Urothelium cell line (cell line): Measurements from ENCODE around the gene PIEZO1.

Source experiments
- DNase-seq: peaks from one replicate; pipeline ENCODE4 v3.0.0; 2011; ENCODE audit warnings: low spot score, mixed read lengths
- FAIRE-seq: peaks from 2 replicates; lab custom pipeline; 2011; peaks lifted over from hg19 to GRCh38; lab: Jason Lieb, UNC

Gene PIEZO1

DNA sequence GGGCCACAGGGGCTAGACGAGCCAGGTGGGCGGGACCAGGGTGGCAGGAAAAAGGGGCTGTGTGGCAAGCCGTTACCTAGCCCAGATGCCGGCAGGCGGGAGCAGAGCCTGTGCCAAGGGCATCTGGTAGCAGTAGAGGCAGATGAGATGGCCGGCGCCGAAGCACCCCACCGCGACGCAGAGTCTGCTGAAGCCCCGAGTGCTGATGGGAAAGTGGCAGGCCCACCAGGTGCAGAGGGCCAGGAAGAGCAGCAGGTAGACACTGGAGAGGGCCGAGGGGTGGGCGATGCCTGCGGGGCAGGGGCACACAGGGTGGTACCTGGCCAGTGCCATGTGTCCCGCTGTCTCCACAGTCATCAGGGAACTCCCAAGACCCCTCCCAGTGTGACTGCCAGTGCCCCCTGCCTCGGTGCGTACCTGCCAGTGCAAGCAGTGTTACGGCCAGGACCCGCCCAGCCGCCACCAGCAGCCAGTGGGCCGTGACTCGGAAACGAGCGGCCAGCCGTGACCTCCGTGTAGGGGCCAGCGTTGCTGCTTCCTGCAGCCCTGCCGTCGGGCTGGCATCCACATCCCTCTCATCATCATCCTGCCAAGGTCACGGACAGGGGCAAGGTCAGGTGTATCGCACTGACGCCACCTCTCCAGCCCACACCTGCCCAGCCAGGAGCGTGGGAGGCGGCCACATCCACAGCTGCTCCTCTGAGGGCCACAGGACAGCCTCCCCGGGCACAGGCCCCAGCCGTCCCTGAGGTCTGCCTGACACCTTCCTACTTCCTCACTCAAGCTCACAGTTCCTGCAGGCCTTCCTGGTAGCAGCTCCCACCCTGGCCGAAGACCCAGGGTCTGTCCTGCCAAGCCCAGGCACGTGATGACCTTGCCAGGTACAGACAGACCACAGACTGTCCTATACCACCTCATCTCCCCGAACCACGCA, 46.6 kb downstream of the PIEZO1 start:
- DNase-seq (no peak), FAIRE-seq (no peak)

DNA sequence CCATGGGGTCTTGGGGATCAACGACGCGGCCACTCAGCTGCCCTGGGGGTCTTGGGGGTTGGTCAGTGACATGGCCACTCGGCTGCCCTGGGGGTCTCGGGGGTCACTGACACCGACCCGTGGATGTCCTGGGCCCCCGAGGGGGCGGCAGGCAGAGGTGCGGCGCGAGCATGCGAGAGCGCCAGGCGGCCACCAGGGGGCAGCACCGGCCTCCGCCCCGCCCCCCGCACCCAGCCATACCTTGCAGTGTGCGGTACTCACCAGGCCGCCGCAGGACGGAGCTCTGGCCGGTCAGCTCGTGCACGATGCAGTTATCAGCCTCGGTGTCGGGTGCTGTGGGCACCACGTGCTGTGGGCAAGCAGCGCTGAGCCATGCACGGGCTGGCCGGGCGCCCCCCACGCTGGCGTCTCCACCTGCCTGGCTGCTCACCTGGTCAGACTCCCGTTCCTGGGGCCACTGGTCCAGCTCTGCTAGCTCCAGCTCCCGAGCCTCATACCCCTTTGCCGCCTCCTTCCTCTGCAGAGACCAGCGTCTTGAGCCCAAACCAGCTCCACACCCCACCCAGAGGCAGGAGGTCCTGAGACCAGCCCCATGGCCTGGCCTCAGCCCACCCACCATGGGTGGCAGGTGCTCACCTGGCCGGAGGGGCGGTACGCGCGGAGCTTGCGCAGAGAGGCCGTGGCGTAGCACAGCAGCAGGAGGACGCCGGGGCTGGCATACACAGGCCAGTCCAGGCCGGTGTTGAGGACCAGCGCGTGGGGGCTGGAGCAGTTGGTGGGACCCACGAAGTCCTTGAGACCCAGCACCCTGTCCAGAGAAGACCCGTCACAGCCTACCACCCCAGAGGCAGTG, 47.5 kb downstream of the PIEZO1 start:
- peak; percentile 75 for FAIRE-seq
- DNase-seq = peak; percentile 83

DNA sequence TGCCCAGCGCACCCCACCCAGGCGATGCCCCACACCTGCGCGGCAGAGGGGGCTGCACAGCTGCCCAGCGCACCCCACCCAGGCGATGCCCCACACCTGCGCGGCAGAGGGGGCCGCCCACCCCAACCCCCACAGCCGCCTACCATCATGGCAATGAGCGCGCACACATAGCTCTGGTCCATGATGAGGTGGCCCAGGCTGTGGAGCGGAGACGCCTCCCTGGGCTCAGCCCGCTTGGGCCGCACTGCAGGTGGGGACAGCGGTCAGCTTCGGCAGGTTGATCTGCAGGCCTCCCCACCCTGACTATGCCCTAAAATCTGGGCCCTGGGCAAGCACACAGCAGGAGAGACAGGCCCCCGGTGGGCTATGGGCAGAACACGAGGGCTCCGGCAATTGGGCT, 48.5 kb downstream of the PIEZO1 start:
- DNase-seq = no peak
- FAIRE-seq = no peak

DNA sequence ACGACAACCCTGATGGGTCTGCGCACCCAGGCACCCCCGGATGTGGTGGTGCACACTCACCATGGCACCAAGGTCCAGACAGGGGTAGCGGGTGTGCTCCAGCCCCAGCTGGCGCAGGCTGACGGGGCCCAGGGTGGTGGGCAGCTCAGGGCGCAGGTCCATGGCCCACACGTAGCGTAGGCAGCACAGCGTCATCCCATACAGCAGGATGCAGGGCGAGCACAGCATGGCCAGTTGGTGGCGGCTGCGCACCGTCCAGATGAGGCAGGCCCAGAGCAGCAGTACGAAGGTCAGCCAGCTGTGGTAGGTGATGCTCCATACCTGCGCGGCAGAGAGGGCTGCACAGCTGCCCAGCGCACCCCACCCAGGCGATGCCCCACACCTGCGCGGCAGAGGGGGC, 48.9 kb downstream of the PIEZO1 start:
- DNase-seq (no peak), FAIRE-seq (no peak)

DNA sequence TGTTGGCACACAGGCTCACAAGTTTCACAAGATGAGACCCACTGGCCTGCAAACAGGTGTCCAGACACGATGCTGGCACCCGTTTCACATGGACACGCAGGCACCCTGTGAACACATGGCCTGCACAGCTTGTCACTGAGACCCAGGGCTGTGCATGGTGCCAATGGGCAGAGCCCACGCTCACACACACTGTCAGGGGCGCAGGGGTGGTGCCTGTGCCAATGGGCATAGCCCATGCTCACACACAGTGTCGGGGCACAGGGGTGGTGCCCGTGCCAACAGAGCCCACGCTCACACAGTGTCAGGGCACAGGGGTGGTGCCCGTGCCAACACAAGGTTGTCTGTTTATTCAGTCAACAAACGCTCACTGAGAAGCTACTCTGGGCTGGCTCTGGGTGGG, 49.4 kb downstream of the PIEZO1 start:
- FAIRE-seq (peak; percentile 27), DNase-seq (no peak)

DNA sequence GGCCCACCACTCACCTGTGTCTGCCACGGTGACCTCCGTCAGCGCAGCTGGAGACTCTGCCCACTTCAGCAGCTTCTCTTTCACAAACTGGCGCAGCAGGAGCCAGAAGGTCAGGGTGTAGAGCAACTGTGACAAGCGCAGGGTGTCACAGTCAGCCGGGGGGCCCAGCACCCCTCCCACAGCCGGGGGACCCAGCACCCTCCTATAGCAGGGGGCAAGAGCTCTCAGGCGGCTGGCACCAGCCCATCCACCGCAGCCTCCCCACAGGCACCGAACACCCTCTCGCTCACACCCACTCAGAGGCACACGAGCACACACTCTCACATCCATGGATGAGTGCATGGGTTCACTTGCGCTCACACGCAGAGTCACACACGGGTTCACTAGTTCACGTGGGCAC, 49.9 kb downstream of the PIEZO1 start:
- FAIRE-seq = no peak
- no peak for DNase-seq

DNA sequence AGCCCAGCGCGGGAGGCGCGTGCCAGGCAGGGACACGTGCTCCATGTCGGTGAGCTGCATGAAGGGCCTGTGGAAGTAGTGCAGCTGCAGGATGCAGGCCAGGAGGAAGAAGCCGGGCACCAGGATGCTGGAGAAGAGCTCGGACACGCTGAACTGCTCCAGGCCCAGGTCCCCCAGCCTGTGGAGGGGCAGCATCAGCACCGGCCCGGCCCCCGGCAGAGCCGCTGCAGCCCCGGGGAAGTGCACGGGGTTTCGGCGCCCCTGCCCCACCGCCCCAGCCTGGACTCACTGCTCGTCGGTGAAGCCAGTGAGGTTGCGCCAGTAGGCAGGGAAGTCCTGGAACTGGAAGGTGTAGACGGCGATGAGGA, 50.7 kb downstream of the PIEZO1 start:
- DNase-seq (no peak), FAIRE-seq (no peak)

DNA sequence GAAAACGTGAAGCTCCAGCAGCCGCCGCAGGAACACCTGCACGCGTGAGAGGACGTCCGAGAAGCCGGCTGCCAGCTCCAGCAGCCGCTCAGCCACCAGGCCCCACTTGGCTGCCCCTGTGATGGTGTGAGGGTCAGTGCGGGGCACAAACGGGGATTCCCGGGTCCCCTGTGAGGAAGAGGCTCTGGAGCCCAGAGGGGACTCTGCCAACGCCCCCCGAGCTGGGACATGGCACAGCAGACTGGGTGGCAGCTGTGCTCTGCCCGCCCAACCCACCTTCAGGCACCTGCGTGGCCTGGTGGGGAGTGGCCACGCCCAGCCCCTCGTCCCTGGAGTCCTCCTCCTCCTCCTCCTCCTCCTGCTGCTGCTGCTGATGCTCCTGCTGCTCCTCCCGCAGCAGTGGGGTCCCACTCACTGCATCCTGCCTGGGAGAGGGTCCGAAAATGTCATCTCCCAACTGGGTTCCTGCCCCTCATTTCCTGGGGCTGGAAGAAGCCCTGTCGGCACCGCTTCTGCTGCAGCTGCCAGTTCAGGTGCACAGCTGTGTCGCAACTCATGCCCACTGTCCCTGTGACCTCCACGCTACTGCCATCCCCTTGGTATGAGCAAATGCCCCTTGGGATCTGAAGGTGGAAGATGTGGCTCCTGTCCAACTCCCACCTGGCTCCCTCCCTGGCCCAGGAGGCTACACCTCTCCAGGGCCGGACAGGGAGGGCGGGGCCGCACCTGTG, 51.2 kb downstream of the PIEZO1 start:
- FAIRE-seq (no peak), DNase-seq (no peak)

DNA sequence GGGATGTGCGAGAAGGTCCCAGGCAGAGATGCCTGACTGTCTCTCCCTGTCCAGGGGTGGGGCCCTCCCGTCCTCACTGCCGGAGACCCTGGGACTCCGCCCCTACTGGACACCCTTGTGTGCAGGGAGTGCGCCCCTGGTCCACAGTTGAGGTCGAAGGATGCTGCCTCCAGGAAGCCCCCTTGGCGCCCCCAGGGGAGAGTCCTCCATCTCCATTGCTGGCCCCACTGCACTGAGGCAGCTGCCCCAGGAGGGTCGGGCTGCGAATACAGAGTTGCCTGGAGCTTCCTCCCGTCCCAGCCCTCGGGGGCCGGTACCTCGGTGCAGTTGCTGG, 52.1 kb downstream of the PIEZO1 start:
- DNase-seq (no peak), FAIRE-seq (no peak)

DNA sequence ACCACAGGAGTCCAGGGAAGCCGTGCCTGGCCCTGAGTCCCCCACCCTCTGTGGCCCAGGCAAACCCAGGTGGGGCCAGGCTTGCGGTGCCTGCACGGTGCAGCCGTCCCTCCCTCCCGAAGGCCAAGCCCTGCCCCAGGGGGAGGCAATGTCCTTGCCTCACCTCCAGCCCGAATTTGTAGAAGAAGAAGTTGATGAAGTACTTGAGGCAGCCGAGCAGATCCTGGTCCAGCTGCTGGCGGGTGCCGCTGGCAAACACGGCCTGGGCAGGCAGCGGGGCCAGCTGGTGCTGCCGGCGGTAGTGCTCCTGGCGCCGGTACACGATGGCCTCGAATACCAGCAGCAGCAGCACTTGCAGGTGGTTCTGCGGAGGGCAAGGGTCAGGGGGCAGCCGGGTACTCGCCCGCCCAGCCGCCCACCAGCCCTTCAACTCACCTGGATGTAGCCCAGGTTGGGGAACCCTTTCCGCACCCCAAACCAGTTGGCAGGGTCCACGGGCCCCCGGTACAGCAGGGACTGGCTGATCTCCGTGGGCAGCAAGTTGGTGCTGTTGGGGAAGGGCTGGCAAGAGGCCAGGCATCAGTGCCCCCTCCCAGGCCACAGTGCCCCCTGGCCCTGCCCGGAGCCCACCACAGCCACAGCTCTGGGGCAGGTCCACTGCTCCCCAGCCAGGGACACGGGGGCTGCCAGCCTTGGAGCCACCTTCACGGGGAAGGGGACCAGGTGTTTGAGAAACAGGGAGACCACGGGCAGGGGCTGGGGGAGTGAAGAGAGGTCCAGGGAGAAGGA, 52.7 kb downstream of the PIEZO1 start:
- DNase-seq (no peak), FAIRE-seq (no peak)

DNA sequence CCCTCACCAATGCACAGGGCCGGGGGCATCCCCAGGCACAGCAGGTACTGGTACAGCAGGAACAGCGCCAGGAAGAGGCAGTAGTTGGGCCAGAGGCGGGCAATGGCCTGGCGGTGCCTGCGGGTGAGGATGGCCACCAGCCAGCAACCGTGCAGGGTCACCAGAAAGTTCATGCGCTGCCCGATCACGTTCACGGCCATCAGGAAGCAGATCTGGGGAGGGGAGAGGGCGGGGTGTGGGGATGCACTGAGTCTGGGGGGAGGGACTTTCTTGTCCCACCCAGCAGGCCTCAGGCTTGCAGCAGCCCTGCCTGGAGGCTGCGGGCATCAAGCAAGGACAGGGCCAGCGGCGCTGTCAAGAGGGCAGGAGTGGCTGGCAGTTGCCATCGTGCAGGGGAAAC, 53.3 kb downstream of the PIEZO1 start:
- no peak for FAIRE-seq
- DNase-seq = peak; percentile 70

DNA sequence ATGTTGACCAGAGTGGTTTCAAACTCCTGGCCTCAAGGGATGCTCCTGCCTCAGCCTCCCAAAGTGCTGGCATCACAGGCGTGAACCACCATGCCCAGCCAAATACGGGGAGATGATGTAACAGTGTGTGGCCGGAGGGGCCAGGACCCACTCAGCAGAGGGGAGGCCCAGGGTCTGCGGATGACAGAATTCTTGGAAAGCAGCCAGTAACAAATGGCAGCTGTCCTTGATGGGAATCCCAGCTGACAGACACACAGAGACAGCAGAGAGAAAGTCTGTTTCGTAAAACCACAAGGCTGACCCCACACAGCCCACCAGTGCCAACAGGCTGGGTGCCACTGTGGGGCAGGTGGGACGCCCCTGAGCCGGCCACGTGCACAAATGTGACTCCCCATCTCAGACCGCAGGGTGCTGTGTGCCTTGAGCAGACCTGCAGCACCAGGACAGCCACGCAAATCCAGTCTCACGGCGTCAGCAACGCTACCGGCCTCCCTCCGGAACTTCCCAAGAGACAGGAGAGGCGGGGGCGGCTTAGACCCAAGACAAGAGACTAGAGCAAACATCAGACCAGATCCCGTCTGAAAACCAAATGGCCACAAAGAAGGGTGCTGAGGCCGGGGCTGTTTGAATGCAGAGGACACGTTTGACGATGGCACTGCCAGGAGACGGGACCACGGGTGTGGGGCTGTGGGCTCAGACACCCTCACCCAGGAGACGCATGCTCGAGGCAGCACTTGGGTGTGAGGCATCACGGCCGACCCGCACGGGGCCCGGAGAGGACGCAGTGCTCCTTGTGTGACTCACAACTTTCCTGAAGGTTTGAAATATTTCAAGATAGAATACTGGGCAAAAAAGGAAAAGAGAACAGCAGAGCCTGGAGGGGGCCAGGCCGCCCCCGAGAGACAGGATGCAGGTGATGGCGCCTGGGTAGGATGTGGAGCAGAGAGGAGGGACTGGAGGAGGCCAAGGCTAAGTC, 54.1 kb downstream of the PIEZO1 start:
- FAIRE-seq (no peak), DNase-seq (no peak)

DNA sequence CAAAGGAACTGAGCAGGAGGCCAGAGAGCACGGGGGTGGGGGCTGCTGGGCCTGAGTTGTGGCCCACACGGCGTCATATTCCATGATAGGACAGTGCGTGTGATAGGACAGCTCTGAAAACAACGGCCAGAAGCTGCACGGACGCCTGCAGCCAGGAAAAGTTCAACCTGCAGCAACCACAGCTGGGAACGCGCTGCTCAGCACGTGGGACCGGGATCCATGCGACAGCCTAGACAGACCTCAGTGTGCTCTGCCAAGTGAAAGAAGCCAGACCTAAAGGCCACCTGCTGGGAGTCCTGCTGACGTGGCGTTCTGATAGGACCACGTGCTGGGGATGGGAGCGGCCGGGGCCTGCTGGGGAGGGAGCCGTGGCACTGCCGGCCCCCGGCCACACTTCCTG, 57.1 kb downstream of the PIEZO1 start:
- DNase-seq (no peak), FAIRE-seq (no peak)

DNA sequence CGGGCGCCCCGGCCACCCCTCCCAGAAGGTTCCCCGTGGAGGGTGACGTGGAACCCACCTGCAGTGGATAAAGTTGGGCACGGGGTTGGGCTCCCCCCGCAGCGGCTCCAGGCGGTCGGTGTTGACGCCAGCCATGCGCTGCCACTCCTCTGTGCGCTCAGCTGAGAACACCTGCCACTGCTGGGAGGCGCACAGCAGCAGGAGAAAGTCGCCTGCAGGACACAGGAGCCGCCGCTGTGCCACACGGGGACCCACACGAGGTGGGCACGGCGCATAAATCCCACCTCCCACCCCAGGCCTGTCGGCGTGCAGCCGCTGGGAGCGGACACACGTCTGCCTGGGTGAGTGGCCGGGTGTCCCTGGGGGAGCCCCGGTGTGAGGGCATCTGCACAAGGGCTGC, 58.0 kb downstream of the PIEZO1 start:
- FAIRE-seq = no peak
- no peak for DNase-seq

DNA sequence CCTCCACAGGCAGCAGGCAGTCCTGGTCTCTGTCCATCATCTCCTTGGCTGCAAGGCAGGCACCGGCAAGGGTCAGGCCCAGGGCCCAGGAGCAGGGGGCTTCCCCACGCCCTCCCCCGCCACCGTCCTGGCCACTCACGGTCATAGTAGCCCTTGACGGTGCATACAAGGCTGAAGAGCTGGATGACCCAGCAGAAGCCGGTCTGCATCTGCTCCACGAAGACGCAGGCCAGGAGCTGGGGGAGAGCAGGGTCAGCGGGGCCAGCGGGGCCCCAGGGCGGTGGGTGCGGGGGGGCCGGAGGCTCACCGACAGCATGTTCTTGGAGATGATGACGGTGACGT, 58.6 kb downstream of the PIEZO1 start:
- no peak for FAIRE-seq

DNA sequence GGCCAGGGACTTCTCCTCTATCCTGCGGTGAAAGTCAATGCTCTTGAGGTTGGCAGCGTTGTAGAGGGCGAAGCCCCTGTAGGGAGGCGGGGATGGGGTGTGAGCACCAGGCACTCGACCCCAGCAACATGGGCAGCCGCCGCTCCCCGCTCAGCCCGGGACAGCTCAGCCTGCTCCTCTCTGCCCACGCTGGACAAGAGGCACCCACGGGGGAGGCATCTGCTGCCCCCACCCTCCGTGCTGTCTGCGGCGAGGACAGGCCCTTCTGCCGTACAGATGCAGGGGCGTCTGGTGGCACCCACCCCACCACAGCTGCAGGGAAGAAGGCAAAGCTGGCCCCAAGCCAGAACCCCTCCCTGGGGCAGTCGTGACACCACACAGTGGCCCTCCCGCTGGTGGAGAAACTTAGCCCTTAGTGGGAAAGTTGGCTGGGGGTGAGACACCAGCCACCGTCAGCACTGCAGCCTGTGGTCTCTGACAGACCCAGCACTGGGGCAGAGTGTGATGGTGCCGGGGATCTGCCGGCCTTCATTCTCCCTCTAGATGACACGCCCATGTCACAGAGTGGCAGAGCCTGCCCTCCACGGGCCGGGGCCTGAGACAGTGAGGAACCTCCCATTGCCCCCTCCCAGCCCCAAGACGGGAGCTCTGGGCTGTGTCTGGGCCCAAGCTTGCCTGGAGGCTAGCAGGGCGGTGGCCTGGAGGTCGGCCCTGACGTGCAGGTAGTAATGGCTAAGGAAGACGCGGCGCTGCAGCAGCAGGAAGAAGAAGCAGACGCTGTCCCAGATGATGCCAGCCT, 59.2 kb downstream of the PIEZO1 start:
- no peak for DNase-seq
- FAIRE-seq = no peak

More for the DNA sequence above, 58.6 kb downstream of the PIEZO1 start:
- DNase-seq = no peak

DNA sequence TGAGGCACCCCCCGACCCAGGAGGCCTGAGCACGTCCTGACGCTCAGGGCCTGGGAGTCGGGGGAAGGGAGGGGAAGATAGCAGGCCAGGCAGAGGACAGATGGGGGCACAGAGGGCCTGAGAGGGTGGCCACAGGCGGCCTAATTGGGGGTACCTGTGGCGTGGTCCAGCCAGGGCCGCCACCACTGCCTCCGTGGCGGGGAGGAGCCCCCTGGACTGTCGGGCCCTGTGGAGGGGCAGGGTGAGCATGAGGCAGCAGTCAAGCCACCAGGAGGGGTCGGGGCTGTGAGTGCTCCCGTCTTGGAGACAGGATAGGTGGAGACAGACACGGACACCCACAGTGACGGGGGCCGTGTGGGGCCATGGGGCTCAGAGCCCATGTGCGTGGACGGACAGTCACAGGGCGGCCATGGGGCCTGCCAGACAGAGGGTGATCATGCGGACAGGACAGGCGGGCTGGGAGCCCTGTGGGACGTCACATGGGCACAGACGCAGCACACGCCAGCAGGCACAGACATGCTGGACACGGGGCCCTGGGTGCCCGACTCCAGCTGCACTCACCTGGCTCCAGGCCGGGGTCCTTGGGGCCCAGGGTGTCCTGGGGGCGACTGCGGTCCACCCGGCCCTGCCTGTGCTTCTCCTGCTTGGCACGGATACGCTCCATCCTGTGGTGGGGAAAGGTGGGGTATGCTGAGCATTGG, 60.0 kb downstream of the PIEZO1 start:
- DNase-seq (no peak), FAIRE-seq (no peak)

DNA sequence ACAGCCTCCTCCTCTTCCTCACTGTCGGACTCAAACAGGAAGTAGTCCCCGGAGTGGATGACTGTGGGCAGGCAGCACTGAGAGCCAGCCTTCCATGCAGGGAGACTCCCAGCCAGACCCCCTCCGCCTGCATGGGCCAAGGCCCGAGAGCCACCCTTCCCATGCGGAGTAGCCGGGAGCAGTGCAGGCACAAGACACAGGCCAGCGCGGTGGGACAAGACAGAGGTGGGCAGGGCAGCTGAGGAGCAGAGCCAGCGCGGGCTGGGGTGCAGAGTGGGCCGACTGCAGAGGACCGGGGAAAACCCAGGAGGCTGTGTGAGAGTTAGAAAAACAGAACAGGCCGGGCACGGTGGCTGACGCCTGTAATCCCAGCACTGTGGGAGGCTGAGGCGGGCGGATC, 61.1 kb downstream of the PIEZO1 start:
- no peak for FAIRE-seq
- DNase-seq = no peak
